SK-N-SH treated with all-trans-retinoic acid at 6 μM for 48 hours (cell line): ENCODE data around the gene HTR2B.
A peak's percentile ranks its signal among the peaks of the same experiment; 100 is the strongest.

ENCODE experiments used
- ESRRG ChIP-seq: fragments of 250-450 bp; sonication (Bioruptor Pico); IDR thresholded peaks from 2 replicates; pipeline ENCODE4 v1.6.1; 2021; ENCODE audit warnings: mild to moderate bottlenecking
- GLIS3 ChIP-seq: fragments of 250-450 bp; sonication (Bioruptor Pico); IDR thresholded peaks from 2 replicates; pipeline ENCODE4 v1.5.0; 2020; ENCODE audit warnings: mild to moderate bottlenecking, moderate library complexity
- PATZ1 ChIP-seq: fragments of 250-450 bp; sonication (Bioruptor Pico); IDR thresholded peaks from 2 replicates; pipeline ENCODE4 v1.8.0; 2020; ENCODE audit warnings: mild to moderate bottlenecking, moderate library complexity, borderline replicate concordance
- TCF4 ChIP-seq: fragments of 250-450 bp; sonication (Bioruptor Pico); IDR thresholded peaks from 2 replicates; pipeline ENCODE4 v1.8.0; 2021; ENCODE audit warnings: mild to moderate bottlenecking, moderate library complexity, borderline replicate concordance
- TSHZ2 ChIP-seq: fragments of 250-450 bp; sonication (Bioruptor Pico); IDR thresholded peaks from 2 replicates; pipeline ENCODE4 v1.5.0; 2020; ENCODE audit warnings: mild to moderate bottlenecking, moderate library complexity
- ZFP3 ChIP-seq: fragments of 250-450 bp; sonication (Bioruptor Pico); IDR thresholded peaks from 2 replicates; pipeline ENCODE4 v1.5.0; 2020; ENCODE audit warnings: mild to moderate bottlenecking, moderate library complexity
- ZNF8 ChIP-seq: fragments of 450-650 bp; formaldehyde crosslinking; IDR thresholded peaks from 2 replicates; pipeline ENCODE4 v1.5.0; 2020; ENCODE audit warnings: mild to moderate bottlenecking, moderate library complexity

- TF ChIP-seq GLIS3 (CRISPR knock-in tag) (no peak), ZNF8 (CRISPR knock-in tag) (no peak), TCF4 (CRISPR knock-in tag) (peak; percentile 41; the same call in 1 of the 2 replicates), TSHZ2 (CRISPR knock-in tag) (peak; percentile 74; the same call in 1 of the 2 replicates), ESRRG (0 out of 2 replicates have a peak, but pooled peaks have one; percentile 40), ZFP3 (no peak), PATZ1 (CRISPR knock-in tag) (no peak)
Measured at GRCh38 chr2:231123362-231123898, 1.4 kb downstream of the HTR2B start.
